ENCODE measurements around the gene ECE2. TPM values are rescaled to one million over a fixed set of nuclear protein-coding genes. Genes with fewer than 3 reads are reported as not detected.

The ECE2 gene
- 1.2 and 3.1 TPM in 2 replicates for polyA plus RNA-seq

GRCh38 chr3:184275961-184276910, at the start of gene ECE2:
Gene ECE2 (plus strand): TSS chr3:184276022. CDS start chr3:184276154, 132 bp downstream.

GRCh38 chr3:184229394-184230080, 46.3 kb upstream of the ECE2 start, which contains the start of gene VWA5B2:
Gene VWA5B2 (plus strand): TSS chr3:184229585. CDS start chr3:184230529, 944 bp downstream.

GRCh38 chr3:184248454-184249411, 27.1 kb upstream of the ECE2 start, which contains the start of gene ALG3:
Gene ALG3 (minus strand): TSS chr3:184248962. CDS start chr3:184248940, 22 bp downstream.

GRCh38 chr3:184249412-184250166, 26.2 kb upstream of the ECE2 start, which contains the start of gene EEF1AKMT4:
Gene EEF1AKMT4 (plus strand): TSS chr3:184249672. CDS start chr3:184249695, 23 bp downstream.

GRCh38 chr3:184261270-184261853, 14.5 kb upstream of the ECE2 start, which contains the start of gene CAMK2N2:
Gene CAMK2N2 (minus strand): TSS chr3:184261553. CDS start chr3:184261285, 268 bp downstream.

GRCh38 chr3:184298759-184299487, 23.1 kb downstream of the ECE2 start, which contains the start of gene PSMD2:
Gene PSMD2 (plus strand): TSS chr3:184299241. CDS start chr3:184299267, 26 bp downstream.

GRCh38 chr3:184314363-184314699, 38.5 kb downstream of the ECE2 start, which contains the start of gene EIF4G1:
Gene EIF4G1 (plus strand): TSS chr3:184314606. CDS start chr3:184315797, 1,191 bp downstream.

GRCh38 chr3:184337399-184337714, 61.5 kb downstream of the ECE2 start, which contains the start of gene FAM131A:
Gene FAM131A (plus strand): TSS chr3:184337600. CDS start chr3:184337631, 31 bp downstream.

Other genes starting within 250 kb of the ECE2 start
- not detected in 2 replicates for gene HTR3D, start 244.3 kb upstream of the ECE2 start, polyA plus RNA-seq
- gene HTR3C, start 223.0 kb upstream of the ECE2 start, polyA plus RNA-seq: not detected in 2 replicates
- not detected in 2 replicates for gene HTR3E, start 179.0 kb upstream of the ECE2 start, polyA plus RNA-seq
- 18.7 and 30.0 TPM in 2 replicates for gene EIF2B5, start 140.7 kb upstream of the ECE2 start, polyA plus RNA-seq
- 2.8 and 3.7 TPM in 2 replicates for gene DVL3, start 120.6 kb upstream of the ECE2 start, polyA plus RNA-seq
- 245 and 317 TPM in 2 replicates for gene AP2M1, start 101.2 kb upstream of the ECE2 start, polyA plus RNA-seq
- 36.2 and 42.7 TPM in 2 replicates for gene ABCF3, start 89.8 kb upstream of the ECE2 start, polyA plus RNA-seq
- 0.89 and 2.1 TPM in 2 replicates for gene VWA5B2, start 46.4 kb upstream of the ECE2 start, polyA plus RNA-seq
- gene ALG3, start 27.1 kb upstream of the ECE2 start, polyA plus RNA-seq: 19.4 and 34.3 TPM in 2 replicates
- gene EEF1AKMT4, start 26.4 kb upstream of the ECE2 start, polyA plus RNA-seq: 2.5 and 3.6 TPM in 2 replicates
- gene CAMK2N2, start 14.5 kb upstream of the ECE2 start, polyA plus RNA-seq: 27.7 and 48.7 TPM in 2 replicates
- gene PSMD2, start 23.2 kb downstream of the ECE2 start, polyA plus RNA-seq: 83.9 and 152 TPM in 2 replicates
- 47.4 and 73.4 TPM in 2 replicates for gene EIF4G1, start 38.6 kb downstream of the ECE2 start, polyA plus RNA-seq
- 3.1 and 10.4 TPM in 2 replicates for gene FAM131A, start 61.6 kb downstream of the ECE2 start, polyA plus RNA-seq
- 0.71 and 2.6 TPM in 2 replicates for gene CLCN2, start 85.6 kb downstream of the ECE2 start, polyA plus RNA-seq
- gene POLR2H, start 85.7 kb downstream of the ECE2 start, polyA plus RNA-seq: 49.1 and 108 TPM in 2 replicates
- 1.4 TPM in 1 of 2 replicates, not detected in the other for gene THPO, start 102.2 kb downstream of the ECE2 start, polyA plus RNA-seq
- gene CHRD, start 104.0 kb downstream of the ECE2 start, polyA plus RNA-seq: 0.69 TPM in 1 of 2 replicates, not detected in the other

All from Purkinje cell (primary cell).